SK-N-MC (cell line): ENCODE data around the gene KLF7.

Source experiments
- EZH2 ChIP-seq: fragments of 200-600 bp; sonication (generic); IDR thresholded peaks from one replicate; pipeline ENCODE4 v1.6.1; 2017; ENCODE audit warnings: antibody characterized with exemption
- FOXP2 ChIP-seq: optimal IDR thresholded peaks from 2 replicates; pipeline ENCODE3; 2011; ENCODE audit warnings: mild to moderate bottlenecking, moderate library complexity; ENCODE audit not compliant: insufficient read depth; ENCODE audit errors: extremely low read length, control extremely low read depth

DNA sequence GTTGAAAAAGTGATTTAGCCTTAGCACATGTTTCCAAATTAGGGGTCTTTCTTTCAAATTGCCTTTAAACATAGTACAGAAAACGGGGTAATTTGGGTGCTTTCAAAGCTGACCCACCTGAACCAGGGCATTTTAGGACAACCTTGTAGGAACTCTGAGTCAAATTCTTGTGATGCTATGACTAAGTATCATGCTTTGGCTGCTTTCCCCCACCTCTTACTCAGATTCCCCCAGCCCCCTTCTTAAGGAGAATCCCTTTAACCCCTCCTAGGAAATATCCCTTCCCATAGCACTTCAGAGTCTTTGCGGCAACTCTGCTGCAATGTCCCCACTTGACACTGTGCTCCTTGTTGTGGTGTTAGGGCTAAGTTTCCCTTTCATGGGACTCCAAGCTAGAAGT, 18.6 kb upstream of the KLF7 start:
- no peak for TF ChIP-seq EZH2
- TF ChIP-seq FOXP2, result no peak
